Transverse colon (tissue), 3 donors: ENCODE measurements around the gene CAPN12.

Source experiments
- EP300 ChIP-seq: sonication (generic); formaldehyde crosslinking; IDR thresholded peaks from one replicate; pipeline ENCODE4 v1.6.1; 2017; ENCODE audit warnings: antibody characterized with exemption, low read depth
- TF ChIP-seq, protein P1 (sequence below), 5 experiments: fragments of 200-600 bp in 3 of 5; fragments of 450-650 bp in 2 of 5; sonication (generic) in 3 of 5; IDR thresholded peaks; 1 replicate in 2 of 5; 2 replicates in 3 of 5; pipeline ENCODE4 v1.5.1; 2016 to 2017; ENCODE audit warnings: antibody characterized with exemption in 5 of 5, inconsistent platforms in 3 of 5, mild to moderate bottlenecking in 2 of 5, moderate library complexity in 1 of 5

- TF ChIP-seq, protein P1, sequence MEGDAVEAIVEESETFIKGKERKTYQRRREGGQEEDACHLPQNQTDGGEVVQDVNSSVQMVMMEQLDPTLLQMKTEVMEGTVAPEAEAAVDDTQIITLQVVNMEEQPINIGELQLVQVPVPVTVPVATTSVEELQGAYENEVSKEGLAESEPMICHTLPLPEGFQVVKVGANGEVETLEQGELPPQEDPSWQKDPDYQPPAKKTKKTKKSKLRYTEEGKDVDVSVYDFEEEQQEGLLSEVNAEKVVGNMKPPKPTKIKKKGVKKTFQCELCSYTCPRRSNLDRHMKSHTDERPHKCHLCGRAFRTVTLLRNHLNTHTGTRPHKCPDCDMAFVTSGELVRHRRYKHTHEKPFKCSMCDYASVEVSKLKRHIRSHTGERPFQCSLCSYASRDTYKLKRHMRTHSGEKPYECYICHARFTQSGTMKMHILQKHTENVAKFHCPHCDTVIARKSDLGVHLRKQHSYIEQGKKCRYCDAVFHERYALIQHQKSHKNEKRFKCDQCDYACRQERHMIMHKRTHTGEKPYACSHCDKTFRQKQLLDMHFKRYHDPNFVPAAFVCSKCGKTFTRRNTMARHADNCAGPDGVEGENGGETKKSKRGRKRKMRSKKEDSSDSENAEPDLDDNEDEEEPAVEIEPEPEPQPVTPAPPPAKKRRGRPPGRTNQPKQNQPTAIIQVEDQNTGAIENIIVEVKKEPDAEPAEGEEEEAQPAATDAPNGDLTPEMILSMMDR (IDR thresholded peaks at IDR 0.05), result no peak
- TF ChIP-seq EP300, result no peak
Observed at GRCh38 chr19:38723990-38724854, 20.1 kb downstream of the CAPN12 start.
